GM12878 (cell line): ENCODE data around the gene TUB. TPM values are rescaled to one million over a fixed set of nuclear protein-coding genes. Genes with fewer than 3 reads are reported as not detected.

Experiments used
- ATAC-seq: fragments of 200-7000 bp; cut with Tn5 transposase; 3 replicates; pipeline ENCODE4 v1.9.1; 2020; ENCODE audit warnings: mild to moderate bottlenecking, moderate library complexity
- BruUV-seq: library from RNA; stranded (reverse); fragments of 400-500 nt; replicated peaks from 2 replicates; lab custom pipeline; 2021; lab: Mats Ljungman, UMichigan
- CTCF ChIA-PET: fragments of 300-600 bp; sonication (Branson Sonifier 250); formaldehyde crosslinking; extraction: SDS; loops from one replicate; lab custom pipeline; 2021; ENCODE audit warnings: inconsistent platforms; lab: Yijun Ruan, JAX
- POLR2A ChIA-PET: fragments of 350-600 bp; formaldehyde crosslinking; extraction: SDS; loops from one replicate; lab custom pipeline; 2021; ENCODE audit warnings: inconsistent platforms; lab: Charles Lee
- RAD21 ChIA-PET: fragments of 300-600 bp; sonication (Branson Sonifier 250); formaldehyde crosslinking; loops from one replicate; lab custom pipeline; 2023; ENCODE audit warnings: antibody characterized with exemption; ENCODE audit not compliant: unreplicated experiment; lab: Charles Lee
- SMC1A ChIA-PET: fragments of 300-600 bp; sonication (Branson Sonifier 250); formaldehyde crosslinking; loops from one replicate; lab custom pipeline; 2023; ENCODE audit not compliant: unreplicated experiment, uncharacterized antibody; lab: Charles Lee
- DNase-seq: peaks from one replicate; pipeline ENCODE4 v3.0.0-alpha.2; 2011; ENCODE audit warnings: low read depth, low spot score
- FAIRE-seq: peaks from 3 replicates; lab custom pipeline; 2011; peaks lifted over from hg19 to GRCh38; lab: Jason Lieb, UNC
- H2AFZ ChIP-seq: 2 replicates; pipeline ENCODE4 v1.6.0; 2011; ENCODE audit warnings: low read depth, low read length, control low read depth; ENCODE audit not compliant: control insufficient read depth
- H3K27ac ChIP-seq: 2 replicates; pipeline ENCODE4 v1.5.1; 2011; ENCODE audit warnings: control low read depth; ENCODE audit not compliant: control insufficient read depth, insufficient read depth
- H3K27me3 ChIP-seq, 2 experiments: replicated peaks in 1 of 2; 2 replicates each; pipeline versions ENCODE4 v1.6.0 to v1.6.1; 2011; ENCODE audit warnings: low read length in 1 of 2; ENCODE audit not compliant: control insufficient read depth in 2 of 2, insufficient read depth in 2 of 2
- H3K36me3 ChIP-seq, 2 experiments: 2 replicates each; pipeline ENCODE4 v1.5.1; 2011; ENCODE audit warnings: low read length in 1 of 2; ENCODE audit not compliant: control insufficient read depth in 2 of 2, insufficient read depth in 2 of 2
- H3K4me1 ChIP-seq: 2 replicates; pipeline ENCODE4 v1.6.1; 2011; ENCODE audit warnings: mild to moderate bottlenecking, low read length, moderate library complexity, mixed read lengths; ENCODE audit not compliant: control insufficient read depth, insufficient read depth
- H3K4me2 ChIP-seq: 2 replicates; pipeline ENCODE4 v1.6.0; 2011; ENCODE audit warnings: control low read depth; ENCODE audit not compliant: control insufficient read depth, insufficient read depth
- H3K4me3 ChIP-seq: fragments of 200-600 bp; sonication (generic); 2 replicates; pipeline ENCODE4 v1.5.1; 2016
- H3K79me2 ChIP-seq: 2 replicates; pipeline ENCODE4 v1.6.0; 2011; ENCODE audit warnings: low read length; ENCODE audit not compliant: control insufficient read depth, insufficient read depth
- H3K9ac ChIP-seq: 2 replicates; pipeline ENCODE4 v1.8.0; 2011; ENCODE audit warnings: low read length, control low read depth, mixed read lengths; ENCODE audit not compliant: control insufficient read depth, insufficient read depth
- H3K9me3 ChIP-seq: replicated peaks from 3 replicates; pipeline ENCODE4 v1.5.1; 2011; ENCODE audit warnings: mild to moderate bottlenecking, low read length; ENCODE audit not compliant: control insufficient read depth, insufficient read depth
- H4K20me1 ChIP-seq: 2 replicates; pipeline ENCODE4 v1.6.0; 2011; ENCODE audit not compliant: control insufficient read depth, insufficient read depth
- DPF2 ChIP-seq: fragments of 450-650 bp; IDR thresholded peaks from 2 replicates; pipeline ENCODE4 v1.6.1; 2017; ENCODE audit warnings: mild to moderate bottlenecking
- JUNB ChIP-seq: IDR thresholded peaks from 2 replicates; pipeline ENCODE4 v1.6.1; 2016; ENCODE audit warnings: antibody characterized with exemption, mild to moderate bottlenecking
- RAD21 ChIP-seq: IDR thresholded peaks from 2 replicates; pipeline ENCODE4 v1.6.1; 2011; ENCODE audit warnings: mild to moderate bottlenecking, low read depth, low read length, moderate library complexity; ENCODE audit not compliant: insufficient read depth
- ZNF217 ChIP-seq: fragments of 450-650 bp; IDR thresholded peaks from 2 replicates; pipeline ENCODE4 v1.6.1; 2017; ENCODE audit warnings: antibody characterized with exemption, mild to moderate bottlenecking
- WGBS: methylation state at CpG from one replicate; pipeline ENCODE4 v1.1.6; 2016; ENCODE audit warnings: low lambda C conversion rate; ENCODE audit not compliant: insufficient replicate concordance, insufficient coverage; ENCODE audit errors: missing lambda C conversion rate; 5-methylcytosine and 5-hydroxymethylcytosine counted together
- in situ Hi-C: fragments of 300-500 bp; cut with MboI; formaldehyde crosslinking; loops from 9 replicates; pipeline ENCODE4 v1.14.3; 2018; ENCODE audit warnings: mixed read lengths
- intact Hi-C: fragments of 100-400 bp; cut with micrococcal nuclease; formaldehyde crosslinking; loops from one replicate; pipeline ENCODE4 v1.14.2; 2022; ENCODE audit not compliant: unreplicated experiment
- polyA plus RNA-seq, 11 experiments: library from polyadenylated mRNA; depleted of rRNA in 4 of 11; unstranded in 6 of 11; stranded (reverse) in 5 of 11; fragments of >200 nt; fragmentation: Nextera tagmentation in 4 of 11; fragmentation: Illumina TruSeq in 1 of 11; extraction: Ambion mirVana in 4 of 11; extraction: Trizol in 1 of 11; gene quantifications; 1 replicate in 1 of 11; 2 replicates in 10 of 11; pipeline versions ENCODE4 v1.2.1 to v1.2.3, GENCODE V29; 2011 to 2016; ENCODE audit warnings: inconsistent platforms in 2 of 11, missing spikeins in 2 of 11, low read depth in 1 of 11
- total RNA-seq, 4 experiments: library from RNA; depleted of rRNA in 3 of 4; stranded (reverse); fragments of >200 nt in 3 of 4; fragmentation: Illumina TruSeq in 1 of 4; extraction: Trizol in 1 of 4; gene quantifications; 2 replicates each; pipeline versions ENCODE4 v1.2.1 to v1.2.3, GENCODE V29; 2013 to 2021
- TF ChIP-seq, protein P1 (sequence below), 3 experiments: IDR thresholded peaks in 2 of 3; conservative IDR thresholded peaks in 1 of 3; 2 replicates each; pipeline ENCODE4 v1.5.1; 2011; ENCODE audit warnings: low read depth in 3 of 3, low read length in 3 of 3, mild to moderate bottlenecking in 3 of 3, control low read depth in 2 of 3, moderate library complexity in 2 of 3, inconsistent platforms in 1 of 3, mixed read lengths in 1 of 3; ENCODE audit not compliant: control insufficient read depth in 2 of 3, insufficient read depth in 1 of 3; ENCODE audit errors: extremely low read depth in 1 of 3

The TUB gene
- total and polyA plus RNA-seq, 10 of the 15 experiments (the other 5 are each of a cell fraction or from before 2014, with no cell fraction given), result 0.01 to 0.06 (median 0.03) TPM; not detected in 6

DNA sequence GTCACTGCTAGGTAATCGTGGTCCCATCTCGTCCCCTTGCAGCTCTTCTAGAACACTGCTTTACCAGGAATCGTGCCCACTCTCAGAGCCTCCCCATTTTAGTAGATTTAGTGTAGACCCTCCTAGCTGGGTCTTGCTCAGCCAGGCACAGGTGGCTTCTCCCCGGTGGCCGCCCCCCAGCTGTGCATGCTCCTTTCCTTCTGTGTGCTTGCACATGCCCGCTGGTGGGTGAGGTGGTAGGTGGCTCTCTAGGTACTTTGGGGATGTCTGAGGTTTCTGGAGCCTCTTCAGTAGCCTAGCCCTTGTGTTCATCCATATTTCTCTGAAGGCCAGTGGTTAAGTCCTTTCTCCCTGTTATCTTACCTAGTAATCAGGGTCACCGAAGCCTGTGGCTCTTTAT is 5.6 kb downstream of the TUB start (continued):
- TF ChIP-seq JUNB, result no peak
- TF ChIP-seq ZNF217, result no peak

DNA sequence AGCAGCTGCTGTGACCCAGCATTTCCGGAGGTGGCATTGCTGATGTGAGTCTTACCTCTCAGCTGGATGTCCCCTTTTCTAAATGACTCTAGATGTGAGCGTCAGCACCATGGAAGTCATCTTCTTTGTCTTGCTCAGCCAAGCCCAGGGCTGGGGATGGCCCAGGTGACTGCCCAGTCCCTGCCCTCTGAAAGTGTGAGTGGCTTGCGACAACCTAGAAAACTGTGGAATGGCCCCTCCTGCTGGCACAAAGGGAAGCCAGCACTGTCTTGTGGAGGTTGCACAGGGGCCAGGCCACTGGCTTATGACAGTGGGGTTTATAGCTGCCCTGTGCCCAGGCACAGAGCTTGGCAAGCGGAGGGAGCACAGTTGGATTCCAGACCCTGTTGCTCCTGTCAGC is 6.2 kb downstream of the TUB start:
- TF ChIP-seq, protein P1, sequence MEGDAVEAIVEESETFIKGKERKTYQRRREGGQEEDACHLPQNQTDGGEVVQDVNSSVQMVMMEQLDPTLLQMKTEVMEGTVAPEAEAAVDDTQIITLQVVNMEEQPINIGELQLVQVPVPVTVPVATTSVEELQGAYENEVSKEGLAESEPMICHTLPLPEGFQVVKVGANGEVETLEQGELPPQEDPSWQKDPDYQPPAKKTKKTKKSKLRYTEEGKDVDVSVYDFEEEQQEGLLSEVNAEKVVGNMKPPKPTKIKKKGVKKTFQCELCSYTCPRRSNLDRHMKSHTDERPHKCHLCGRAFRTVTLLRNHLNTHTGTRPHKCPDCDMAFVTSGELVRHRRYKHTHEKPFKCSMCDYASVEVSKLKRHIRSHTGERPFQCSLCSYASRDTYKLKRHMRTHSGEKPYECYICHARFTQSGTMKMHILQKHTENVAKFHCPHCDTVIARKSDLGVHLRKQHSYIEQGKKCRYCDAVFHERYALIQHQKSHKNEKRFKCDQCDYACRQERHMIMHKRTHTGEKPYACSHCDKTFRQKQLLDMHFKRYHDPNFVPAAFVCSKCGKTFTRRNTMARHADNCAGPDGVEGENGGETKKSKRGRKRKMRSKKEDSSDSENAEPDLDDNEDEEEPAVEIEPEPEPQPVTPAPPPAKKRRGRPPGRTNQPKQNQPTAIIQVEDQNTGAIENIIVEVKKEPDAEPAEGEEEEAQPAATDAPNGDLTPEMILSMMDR (IDR thresholded peaks at IDR 0.05 in 2 of 3, conservative IDR thresholded peaks at IDR 0.05 in 1 of 3; ENCODE audit: control insufficient read depth in 2 of 3, extremely low read depth in 1 of 3, insufficient read depth in 1 of 3, low read depth in 3 of 3, low read length in 3 of 3), result peak in 2 of 3 experiments; percentile 4 to 35; a peak in 1 of 6 replicates
- TF ChIP-seq RAD21, result peak; percentile 20; the same call in 1 of the 2 replicates
- TF ChIP-seq DPF2, result no peak
- Histone ChIP-seq H3K9ac (no peak overlapping the region), H3K27me3 (peaks cover 0 to 11% of the 10 kb centered on the region in 2 experiments; a peak in 3 of 4 replicates), H3K27ac (no peak overlapping the region), H3K36me3 (no peaks in the 10 kb centered on the region), H4K20me1 (no peaks in the 10 kb centered on the region), H3K9me3 (no peaks in the 10 kb centered on the region), H2AFZ (no peak overlapping the region), H3K4me3 (no peak overlapping the region), H3K79me2 (no peaks in the 10 kb centered on the region), H3K4me2 (no peak overlapping the region), H3K4me1 (no peaks in the 10 kb centered on the region)
- in situ Hi-C loops, result no loop called here
- WGBS, result 22% methylated on average over 4 of the region's 4 CpGs
- ChIA-PET CTCF (interaction anchor here (0.8 to 6.5 kb wide), 4 partner anchors 12 to 78 kb away, joined by 3 to 53 read pairs (median 6); no protein-coding TSS in a partner anchor), POLR2A (no interaction called here), RAD21 (interaction anchor here (1.0 to 1.4 kb wide), 2 partner anchors 12 to 54 kb away, joined by 4 to 5 read pairs; no protein-coding TSS in a partner anchor), SMC1A (interaction anchor here (1.5 to 2.4 kb wide), 2 partner anchors 13 to 81 kb away, joined by 4 to 10 read pairs; no protein-coding TSS in a partner anchor)
- no peak for DNase-seq
- BruUV-seq, result no TSS peak
- intact Hi-C loops, result no loop called here
- ATAC-seq, result peak; percentile 83
- FAIRE-seq, result no peak
